Measurements from ENCODE around the gene SSX2IP. TPM values are rescaled to one million over a fixed set of nuclear protein-coding genes. Genes with fewer than 3 reads are reported as not detected.

Gene SSX2IP
- total and polyA plus RNA-seq, 2 donors from 2014 or later: 12.1 to 18.2 TPM

- TF ChIP-seq, protein P1, sequence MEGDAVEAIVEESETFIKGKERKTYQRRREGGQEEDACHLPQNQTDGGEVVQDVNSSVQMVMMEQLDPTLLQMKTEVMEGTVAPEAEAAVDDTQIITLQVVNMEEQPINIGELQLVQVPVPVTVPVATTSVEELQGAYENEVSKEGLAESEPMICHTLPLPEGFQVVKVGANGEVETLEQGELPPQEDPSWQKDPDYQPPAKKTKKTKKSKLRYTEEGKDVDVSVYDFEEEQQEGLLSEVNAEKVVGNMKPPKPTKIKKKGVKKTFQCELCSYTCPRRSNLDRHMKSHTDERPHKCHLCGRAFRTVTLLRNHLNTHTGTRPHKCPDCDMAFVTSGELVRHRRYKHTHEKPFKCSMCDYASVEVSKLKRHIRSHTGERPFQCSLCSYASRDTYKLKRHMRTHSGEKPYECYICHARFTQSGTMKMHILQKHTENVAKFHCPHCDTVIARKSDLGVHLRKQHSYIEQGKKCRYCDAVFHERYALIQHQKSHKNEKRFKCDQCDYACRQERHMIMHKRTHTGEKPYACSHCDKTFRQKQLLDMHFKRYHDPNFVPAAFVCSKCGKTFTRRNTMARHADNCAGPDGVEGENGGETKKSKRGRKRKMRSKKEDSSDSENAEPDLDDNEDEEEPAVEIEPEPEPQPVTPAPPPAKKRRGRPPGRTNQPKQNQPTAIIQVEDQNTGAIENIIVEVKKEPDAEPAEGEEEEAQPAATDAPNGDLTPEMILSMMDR (IDR thresholded peaks at IDR 0.05; ENCODE audit: borderline replicate concordance, extremely low read depth, insufficient read depth): no peak
- FAIRE-seq (no peak), DNase-seq (no peak)
- H3K36me3 ChIP-seq (ENCODE audit: control insufficient read depth in 2 of 3, insufficient read depth in 3 of 3, low read length in 3 of 3): no peaks in the 10 kb centered on the region
- H3K9ac ChIP-seq (ENCODE audit: low read length in 3 of 3): no peak overlapping the region
- no peak overlapping the region for H3K27ac ChIP-seq (ENCODE audit: low read depth in 2 of 2, low read length in 2 of 2)
- intact Hi-C loops (cut with DNase I): no loop called here
- no peak overlapping the region for H3K4me3 ChIP-seq (ENCODE audit: low read length in 3 of 3)
- H3K4me1 ChIP-seq (ENCODE audit: control insufficient read depth in 2 of 3, insufficient read depth in 2 of 3, low read depth in 1 of 3, low read length in 3 of 3): no peaks in the 10 kb centered on the region
- no peaks in the 10 kb centered on the region for H3K27me3 ChIP-seq (ENCODE audit: control insufficient read depth, insufficient read depth, low read length)
- no peaks in the 10 kb centered on the region for H3K9me3 ChIP-seq (ENCODE audit: control insufficient read depth in 2 of 3, insufficient read depth in 1 of 3, low read length in 3 of 3)
These were observed 20.4 kb downstream of the SSX2IP start for GRCh38 chr1:84669831-84670230.

DNA sequence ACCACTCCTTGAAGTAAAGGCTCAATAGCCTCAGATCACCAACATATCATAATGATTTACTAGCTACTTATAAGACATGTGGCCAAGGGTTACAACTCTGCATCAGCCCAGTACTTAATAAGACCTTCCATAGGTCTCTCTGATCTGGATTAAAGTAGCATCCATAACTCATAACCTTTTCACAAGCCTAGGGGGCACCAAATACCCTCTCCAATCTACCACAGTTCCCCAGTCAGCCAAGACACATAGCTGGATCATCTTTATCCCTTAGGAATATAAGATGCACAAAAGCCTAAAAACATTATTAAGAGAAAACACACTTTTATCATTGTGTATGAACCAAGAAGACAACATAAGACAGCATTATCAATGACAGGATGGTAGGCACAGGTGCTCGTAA, 22.1 kb downstream of the SSX2IP start:
- H3K4me1 ChIP-seq (ENCODE audit: control insufficient read depth in 2 of 3, insufficient read depth in 2 of 3, low read depth in 1 of 3, low read length in 3 of 3): no peaks in the 10 kb centered on the region
- no peaks in the 10 kb centered on the region for H3K9me3 ChIP-seq (ENCODE audit: control insufficient read depth in 2 of 3, insufficient read depth in 1 of 3, low read length in 3 of 3)
- TF ChIP-seq, protein P1 (IDR thresholded peaks at IDR 0.05; ENCODE audit: borderline replicate concordance, extremely low read depth, insufficient read depth): peak; percentile 3
- H3K9ac ChIP-seq (ENCODE audit: low read length in 3 of 3): no peak overlapping the region
- H3K27me3 ChIP-seq (ENCODE audit: control insufficient read depth, insufficient read depth, low read length): no peaks in the 10 kb centered on the region
- H3K36me3 ChIP-seq (ENCODE audit: control insufficient read depth in 2 of 3, insufficient read depth in 3 of 3, low read length in 3 of 3): no peaks in the 10 kb centered on the region
- DNase-seq (no peak), FAIRE-seq (no peak)
- intact Hi-C loops (cut with DNase I): no loop called here
- no peak overlapping the region for H3K27ac ChIP-seq (ENCODE audit: low read depth in 2 of 2, low read length in 2 of 2)
- no peak overlapping the region for H3K4me3 ChIP-seq (ENCODE audit: low read length in 3 of 3)

DNA sequence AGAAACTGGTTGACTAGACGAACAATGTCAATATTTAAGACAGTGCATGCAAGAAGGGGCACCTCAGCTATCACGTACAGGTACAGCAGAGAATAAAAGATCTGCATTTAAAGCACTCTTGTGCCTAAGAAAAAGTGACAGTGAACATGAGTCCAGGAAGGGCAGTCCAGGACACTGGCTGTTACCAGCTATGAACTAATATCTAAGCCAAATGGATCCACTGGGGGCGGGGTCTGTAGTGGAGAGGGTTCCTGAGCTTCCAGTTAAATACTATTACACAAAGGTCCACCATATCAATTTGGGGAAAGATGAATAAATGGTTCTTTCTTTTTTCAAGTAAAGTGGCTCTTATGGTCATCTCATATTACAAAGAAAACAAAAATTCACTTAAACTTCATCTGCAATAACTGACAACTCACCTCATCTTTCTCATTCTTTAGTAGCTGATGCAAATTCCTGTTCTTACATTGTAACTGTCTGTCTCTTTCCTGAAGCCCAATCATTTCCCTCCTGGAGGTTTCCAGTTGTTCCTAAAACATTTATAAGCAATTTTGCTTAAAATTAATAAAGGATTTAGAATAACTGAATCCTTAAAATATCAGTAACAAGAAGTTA, 24.5 kb downstream of the SSX2IP start:
- Histone ChIP-seq H3K27me3 (ENCODE audit: control insufficient read depth, insufficient read depth, low read length) (no peaks in the 10 kb centered on the region), H3K4me3 (ENCODE audit: low read length in 3 of 3) (no peak overlapping the region), H3K9me3 (ENCODE audit: control insufficient read depth in 2 of 3, insufficient read depth in 1 of 3, low read length in 3 of 3) (no peaks in the 10 kb centered on the region), H3K27ac (ENCODE audit: low read depth in 2 of 2, low read length in 2 of 2) (no peak overlapping the region), H3K4me1 (ENCODE audit: control insufficient read depth in 2 of 3, insufficient read depth in 2 of 3, low read depth in 1 of 3, low read length in 3 of 3) (no peaks in the 10 kb centered on the region), H3K36me3 (ENCODE audit: control insufficient read depth in 2 of 3, insufficient read depth in 3 of 3, low read length in 3 of 3) (no peaks in the 10 kb centered on the region), H3K9ac (ENCODE audit: low read length in 3 of 3) (no peak overlapping the region)
- DNase-seq (no peak), FAIRE-seq (no peak)
- TF ChIP-seq, protein P1 (IDR thresholded peaks at IDR 0.05; ENCODE audit: borderline replicate concordance, extremely low read depth, insufficient read depth): no peak
- intact Hi-C loops (cut with DNase I): no loop called here
